HepG2 (cell line): ENCODE measurements around the gene EPHB3. TPM values are rescaled to one million over a fixed set of nuclear protein-coding genes. Genes with fewer than 3 reads are reported as not detected.
A peak's percentile ranks its signal among the peaks of the same experiment; 100 is the strongest.

Experiments used
- ATAC-seq: fragments of 200-7000 bp; cut with Tn5 transposase; 3 replicates; pipeline ENCODE4 v1.9.1; 2020; ENCODE audit warnings: mild to moderate bottlenecking, moderate library complexity
- BruUV-seq: library from RNA; stranded (reverse); fragments of 400-500 nt; replicated peaks from 2 replicates; lab custom pipeline; 2021; lab: Mats Ljungman, UMichigan
- CTCF ChIA-PET: fragments of 300-600 bp; formaldehyde crosslinking; extraction: SDS; loops from one replicate; lab custom pipeline; 2021; ENCODE audit warnings: low total read pairs, inconsistent platforms, low intra/inter-chr PET ratio; lab: Yijun Ruan, JAX
- POLR2A ChIA-PET: fragments of 350-600 bp; sonication (Branson Sonifier 250); formaldehyde crosslinking; loops from one replicate; lab custom pipeline; 2020; ENCODE audit warnings: antibody characterized with exemption, inconsistent platforms; lab: Yijun Ruan, JAX
- DNase-seq: peaks from one replicate; pipeline ENCODE4 v3.0.0-alpha.2; 2015; ENCODE audit warnings: low spot score
- FAIRE-seq: peaks from 3 replicates; lab custom pipeline; 2011; peaks lifted over from hg19 to GRCh38; lab: Jason Lieb, UNC
- H2AFZ ChIP-seq: one replicate; pipeline ENCODE4 v1.6.1; 2011; ENCODE audit warnings: low read length, inconsistent platforms
- H3K27ac ChIP-seq: fragments of 300-600 bp; 3 replicates; pipeline ENCODE4 v1.8.0; 2011; ENCODE audit warnings: mixed run types, mild to moderate bottlenecking, mixed read lengths, low read length, inconsistent platforms; ENCODE audit not compliant: insufficient read depth; ENCODE audit errors: extremely low read length
- H3K27me3 ChIP-seq, 2 experiments: fragments of 200-600 bp in 1 of 2; 2 replicates in 1 of 2; 3 replicates in 1 of 2; pipeline versions ENCODE4 v1.6.0 to v1.8.0; 2011; ENCODE audit warnings: low read length in 2 of 2, mild to moderate bottlenecking in 2 of 2, moderate library complexity in 2 of 2, inconsistent platforms in 1 of 2; ENCODE audit not compliant: insufficient read depth in 2 of 2, control insufficient read depth in 1 of 2
- H3K36me3 ChIP-seq, 2 experiments: fragments of 200-600 bp in 1 of 2; replicated peaks in 1 of 2; 2 replicates in 1 of 2; 3 replicates in 1 of 2; pipeline versions ENCODE4 v1.5.1 to v1.8.0; 2011; ENCODE audit warnings: low read length in 2 of 2, inconsistent platforms in 1 of 2; ENCODE audit not compliant: insufficient read depth in 2 of 2, control insufficient read depth in 1 of 2
- H3K4me1 ChIP-seq: 2 replicates; pipeline ENCODE4 v1.5.1; 2012; ENCODE audit warnings: low read length, inconsistent platforms; ENCODE audit not compliant: insufficient read depth
- H3K4me2 ChIP-seq: 2 replicates; pipeline ENCODE4 v1.6.0; 2011; ENCODE audit warnings: low read depth, low read length, inconsistent platforms
- H3K4me3 ChIP-seq, 3 experiments: fragments of 200-600 bp in 1 of 3; sonication (generic), shearing (Covaris generic) in 1 of 3; replicated peaks in 1 of 3; 2 replicates each; pipeline ENCODE4 v1.5.1; 2011 to 2016; ENCODE audit warnings: low read length in 3 of 3, inconsistent platforms in 2 of 3, low read depth in 2 of 3, mild to moderate bottlenecking in 2 of 3, control low read depth in 1 of 3, mixed read lengths in 1 of 3; ENCODE audit not compliant: insufficient read depth in 1 of 3
- H3K79me2 ChIP-seq: one replicate; pipeline ENCODE4 v1.6.1; 2011; ENCODE audit warnings: low read length, inconsistent platforms; ENCODE audit not compliant: insufficient read depth
- H3K9ac ChIP-seq: 2 replicates; pipeline ENCODE4 v1.6.0; 2011; ENCODE audit warnings: mild to moderate bottlenecking, low read depth, low read length, inconsistent platforms; ENCODE audit not compliant: insufficient read depth
- H3K9me3 ChIP-seq: 2 replicates; pipeline ENCODE4 v1.5.1; 2012; ENCODE audit warnings: mild to moderate bottlenecking, low read length
- H4K20me1 ChIP-seq: 2 replicates; pipeline ENCODE4 v1.6.0; 2011; ENCODE audit warnings: inconsistent platforms, mild to moderate bottlenecking, low read length, moderate library complexity; ENCODE audit not compliant: insufficient read depth
- BCL6 ChIP-seq: IDR thresholded peaks from 2 replicates; pipeline ENCODE4 v1.6.1; 2016; ENCODE audit warnings: missing genetic modification reagents, missing compliant biosample characterization
- BHLHE40 ChIP-seq: IDR thresholded peaks from 2 replicates; pipeline ENCODE4 v1.6.1; 2011; ENCODE audit warnings: low read length, improper control_type of control experiment
- BRD4 ChIP-seq: sonication (generic); formaldehyde crosslinking; IDR thresholded peaks from 2 replicates; pipeline ENCODE4 v1.4.0; 2020; ENCODE audit warnings: missing genetic modification reagents
- ETV5 ChIP-seq: IDR thresholded peaks from 2 replicates; pipeline ENCODE4 v1.6.1; 2018; ENCODE audit warnings: missing biosample characterization, missing genetic modification reagents, inconsistent platforms, borderline replicate concordance
- FOXA1 ChIP-seq, 2 experiments: fragments of 450-650 bp in 1 of 2; sonication (generic) in 1 of 2; formaldehyde crosslinking in 1 of 2; IDR thresholded peaks; 2 replicates each; pipeline versions ENCODE4 v1.4.0 to v1.6.1; 2016 to 2020; ENCODE audit warnings: missing genetic modification reagents in 1 of 2
- GABPB1 ChIP-seq: IDR thresholded peaks from 2 replicates; pipeline ENCODE4 v1.6.1; 2016; ENCODE audit warnings: mild to moderate bottlenecking, missing genetic modification reagents, moderate library complexity, missing compliant biosample characterization
- GATAD2A ChIP-seq: IDR thresholded peaks from 2 replicates; pipeline ENCODE4 v1.6.1; 2016
- GTF3A ChIP-seq: sonication (generic); formaldehyde crosslinking; conservative IDR thresholded peaks from 2 replicates; pipeline ENCODE4 v1.4.0; 2020; ENCODE audit warnings: mild to moderate bottlenecking, missing genetic modification reagents
- HMG20A ChIP-seq: IDR thresholded peaks from 2 replicates; pipeline ENCODE4 v1.6.1; 2016; ENCODE audit warnings: borderline replicate concordance
- HNRNPL ChIP-seq: fragments of 200-400 bp; formaldehyde crosslinking; IDR thresholded peaks from 2 replicates; pipeline ENCODE4 v1.6.1; 2017; ENCODE audit warnings: mild to moderate bottlenecking, low read depth, low read length
- KAT2B ChIP-seq: fragments of 150-350 bp; IDR thresholded peaks from 2 replicates; pipeline ENCODE4 v1.6.1; 2014; ENCODE audit warnings: low read depth, low read length, borderline replicate concordance
- MATR3 ChIP-seq: sonication (generic); formaldehyde crosslinking; IDR thresholded peaks from 2 replicates; pipeline ENCODE4 v1.4.0; 2020; ENCODE audit warnings: missing genetic modification reagents
- NCOA5 ChIP-seq: sonication (generic); formaldehyde crosslinking; IDR thresholded peaks from 2 replicates; pipeline ENCODE4 v1.4.0; 2020; ENCODE audit warnings: missing genetic modification reagents
- RAD21 ChIP-seq: fragments of 450-650 bp; formaldehyde crosslinking; IDR thresholded peaks from 2 replicates; pipeline ENCODE4 v1.5.0; 2020; ENCODE audit warnings: mild to moderate bottlenecking
- RARA ChIP-seq: IDR thresholded peaks from 2 replicates; pipeline ENCODE4 v1.6.1; 2016; ENCODE audit warnings: missing genetic modification reagents, missing compliant biosample characterization
- RXRA ChIP-seq: sonication (generic); formaldehyde crosslinking; IDR thresholded peaks from 2 replicates; pipeline ENCODE4 v1.5.1; 2020; ENCODE audit warnings: missing genetic modification reagents
- SOX13 ChIP-seq, 3 experiments: fragments of 450-650 bp in 1 of 3; sonication (generic) in 1 of 3; formaldehyde crosslinking in 1 of 3; IDR thresholded peaks in 2 of 3; conservative IDR thresholded peaks in 1 of 3; 2 replicates each; pipeline versions ENCODE4 v1.5.0 to v1.6.1; 2016 to 2020; ENCODE audit warnings: antibody characterized with exemption in 1 of 3, mild to moderate bottlenecking in 1 of 3, missing compliant biosample characterization in 1 of 3, missing genetic modification reagents in 1 of 3, moderate library complexity in 1 of 3
- TCF7 ChIP-seq: sonication (generic); IDR thresholded peaks from 2 replicates; pipeline ENCODE4 v1.6.1; 2016; ENCODE audit warnings: antibody characterized with exemption, low read depth
- XRCC5 ChIP-seq: fragments of 200-400 bp; formaldehyde crosslinking; optimal IDR thresholded peaks from 2 replicates; pipeline ENCODE3; 2017; ENCODE audit warnings: mild to moderate bottlenecking, low read length
- WGBS: methylation state at CpG from one replicate; pipeline ENCODE4 v1.1.6; 2017; ENCODE audit warnings: low lambda C conversion rate; 5-methylcytosine and 5-hydroxymethylcytosine counted together
- in situ Hi-C: cut with HindIII; loops from 2 replicates; pipeline ENCODE4 v1.10.0; 2017; ENCODE audit warnings: low pct_unique_long_range_greater_than_20kb; ENCODE audit not compliant: extremely low pct_ligation_motif_present
- intact Hi-C: fragments of 100-400 bp; cut with micrococcal nuclease; formaldehyde crosslinking; loops from one replicate; pipeline ENCODE4 v1.10.0; 2022; ENCODE audit not compliant: unreplicated experiment
- polyA plus RNA-seq, 8 experiments: library from polyadenylated mRNA; depleted of rRNA in 3 of 8; stranded (reverse) in 7 of 8; unstranded in 1 of 8; fragments of >200 nt; fragmentation: Illumina TruSeq in 4 of 8; extraction: Trizol in 4 of 8; gene quantifications; 2 replicates each; pipeline versions ENCODE4 v1.2.1 to v1.2.3, GENCODE V29; 2011 to 2016; ENCODE audit warnings: low read depth in 4 of 8, missing spikeins in 1 of 8, mixed read lengths in 1 of 8; ENCODE audit not compliant: insufficient read depth in 1 of 8
- total RNA-seq, 5 experiments: library from RNA; depleted of rRNA; stranded (reverse); fragments of >200 nt; fragmentation: Illumina TruSeq; extraction: Trizol; gene quantifications; 2 replicates each; pipeline ENCODE4 v1.2.3, GENCODE V29; 2016; ENCODE audit warnings: low read depth in 1 of 5
- TF ChIP-seq, protein P1 (sequence below): sonication (generic); formaldehyde crosslinking; IDR thresholded peaks from 2 replicates; pipeline ENCODE4 v1.9.0; 2022; ENCODE audit warnings: low read depth, missing genetic modification reagents
- TF ChIP-seq, protein P2 (sequence below): IDR thresholded peaks from 2 replicates; pipeline ENCODE4 v1.4.0; 2020; ENCODE audit warnings: mild to moderate bottlenecking, missing genetic modification reagents

The EPHB3 gene
- total and polyA plus RNA-seq, 2 of the 13 experiments (the other 11 are each of a cell fraction or from before 2014, with no cell fraction given) = 0.01 TPM; not detected in 1

GRCh38 chr3:184559336-184559735 lies 2.2 kb upstream of the EPHB3 start:
- Histone ChIP-seq H2AFZ (no peak overlapping the region), H3K9ac (no peak overlapping the region), H3K4me3 (no peak overlapping the region), H3K9me3 (no peaks in the 10 kb centered on the region), H3K36me3 (no peaks in the 10 kb centered on the region), H3K27me3 (peaks cover 5 to 79% of the 10 kb centered on the region in 2 experiments), H4K20me1 (no peaks in the 10 kb centered on the region), H3K4me2 (0 out of 2 replicates have a peak overlapping the region, but pooled peaks have one; percentile 5), H3K79me2 (no peaks in the 10 kb centered on the region), H3K27ac (no peak overlapping the region), H3K4me1 (peaks cover 27% of the 10 kb centered on the region)
- WGBS = 3% methylated on average over 5 of the region's 11 CpGs
- intact Hi-C loops (no loop called here), in situ Hi-C loops (no loop called here)
- ChIA-PET CTCF (no interaction called here), POLR2A (no interaction called here)
- DNase-seq = peak; percentile 65
- FAIRE-seq = no peak
- ATAC-seq = no peak
- no TSS peak for BruUV-seq
- TF ChIP-seq ETV5 (CRISPR knock-in tag) (peak; percentile 47; the same call in 1 of the 2 replicates), RXRA (CRISPR knock-in tag) (no peak), GATAD2A (CRISPR knock-in tag) (peak; percentile 48; the same call in 1 of the 2 replicates), KAT2B (no peak), GABPB1 (CRISPR knock-in tag) (peak; percentile 50; the same call in 1 of the 2 replicates), BCL6 (CRISPR knock-in tag) (peak; percentile 17; the same call in 1 of the 2 replicates), TCF7 (peak; percentile 59; the same call in 1 of the 2 replicates), FOXA1 (IDR thresholded peaks at IDR 0.05) (no peak), FOXA1 (CRISPR knock-in tag; IDR thresholded peaks at IDR 0.05) (peak; percentile 65), XRCC5 (peak; percentile 35), RAD21 (CRISPR knock-in tag) (no peak), HMG20A (CRISPR knock-in tag) (peak; percentile 65; the same call in 1 of the 2 replicates), BRD4 (no peak), SOX13 (IDR thresholded peaks at IDR 0.05) (no peak), SOX13 (CRISPR knock-in tag; conservative IDR thresholded peaks at IDR 0.05 in 1 of 2, IDR thresholded peaks at IDR 0.05 in 1 of 2) (peak in 1 of 2 experiments; percentile 39; a peak in 1 of 4 replicates), RARA (0 out of 2 replicates have a peak, but pooled peaks have one; percentile 27), HNRNPL (peak; percentile 100), BHLHE40 (0 out of 2 replicates have a peak, but pooled peaks have one; percentile 14), GTF3A (no peak), NCOA5 (CRISPR knock-in tag) (no peak), MATR3 (no peak)
- TF ChIP-seq, protein P1, sequence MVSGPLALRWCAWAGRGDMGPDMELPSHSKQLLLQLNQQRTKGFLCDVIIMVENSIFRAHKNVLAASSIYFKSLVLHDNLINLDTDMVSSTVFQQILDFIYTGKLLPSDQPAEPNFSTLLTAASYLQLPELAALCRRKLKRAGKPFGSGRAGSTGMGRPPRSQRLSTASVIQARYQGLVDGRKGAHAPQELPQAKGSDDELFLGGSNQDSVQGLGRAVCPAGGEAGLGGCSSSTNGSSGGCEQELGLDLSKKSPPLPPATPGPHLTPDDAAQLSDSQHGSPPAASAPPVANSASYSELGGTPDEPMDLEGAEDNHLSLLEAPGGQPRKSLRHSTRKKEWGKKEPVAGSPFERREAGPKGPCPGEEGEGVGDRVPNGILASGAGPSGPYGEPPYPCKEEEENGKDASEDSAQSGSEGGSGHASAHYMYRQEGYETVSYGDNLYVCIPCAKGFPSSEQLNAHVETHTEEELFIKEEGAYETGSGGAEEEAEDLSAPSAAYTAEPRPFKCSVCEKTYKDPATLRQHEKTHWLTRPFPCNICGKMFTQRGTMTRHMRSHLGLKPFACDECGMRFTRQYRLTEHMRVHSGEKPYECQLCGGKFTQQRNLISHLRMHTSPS (CRISPR knock-in tag) = peak; percentile 96
- TF ChIP-seq, protein P2, sequence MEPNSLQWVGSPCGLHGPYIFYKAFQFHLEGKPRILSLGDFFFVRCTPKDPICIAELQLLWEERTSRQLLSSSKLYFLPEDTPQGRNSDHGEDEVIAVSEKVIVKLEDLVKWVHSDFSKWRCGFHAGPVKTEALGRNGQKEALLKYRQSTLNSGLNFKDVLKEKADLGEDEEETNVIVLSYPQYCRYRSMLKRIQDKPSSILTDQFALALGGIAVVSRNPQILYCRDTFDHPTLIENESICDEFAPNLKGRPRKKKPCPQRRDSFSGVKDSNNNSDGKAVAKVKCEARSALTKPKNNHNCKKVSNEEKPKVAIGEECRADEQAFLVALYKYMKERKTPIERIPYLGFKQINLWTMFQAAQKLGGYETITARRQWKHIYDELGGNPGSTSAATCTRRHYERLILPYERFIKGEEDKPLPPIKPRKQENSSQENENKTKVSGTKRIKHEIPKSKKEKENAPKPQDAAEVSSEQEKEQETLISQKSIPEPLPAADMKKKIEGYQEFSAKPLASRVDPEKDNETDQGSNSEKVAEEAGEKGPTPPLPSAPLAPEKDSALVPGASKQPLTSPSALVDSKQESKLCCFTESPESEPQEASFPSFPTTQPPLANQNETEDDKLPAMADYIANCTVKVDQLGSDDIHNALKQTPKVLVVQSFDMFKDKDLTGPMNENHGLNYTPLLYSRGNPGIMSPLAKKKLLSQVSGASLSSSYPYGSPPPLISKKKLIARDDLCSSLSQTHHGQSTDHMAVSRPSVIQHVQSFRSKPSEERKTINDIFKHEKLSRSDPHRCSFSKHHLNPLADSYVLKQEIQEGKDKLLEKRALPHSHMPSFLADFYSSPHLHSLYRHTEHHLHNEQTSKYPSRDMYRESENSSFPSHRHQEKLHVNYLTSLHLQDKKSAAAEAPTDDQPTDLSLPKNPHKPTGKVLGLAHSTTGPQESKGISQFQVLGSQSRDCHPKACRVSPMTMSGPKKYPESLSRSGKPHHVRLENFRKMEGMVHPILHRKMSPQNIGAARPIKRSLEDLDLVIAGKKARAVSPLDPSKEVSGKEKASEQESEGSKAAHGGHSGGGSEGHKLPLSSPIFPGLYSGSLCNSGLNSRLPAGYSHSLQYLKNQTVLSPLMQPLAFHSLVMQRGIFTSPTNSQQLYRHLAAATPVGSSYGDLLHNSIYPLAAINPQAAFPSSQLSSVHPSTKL (CRISPR knock-in tag) = peak; percentile 55; the same call in 1 of the 2 replicates
